Hepatocyte (in vitro differentiated cells): ENCODE data around the gene RAPGEF4. TPM values are rescaled to one million over a fixed set of nuclear protein-coding genes. Genes with fewer than 3 reads are reported as not detected.

Experiments used
- DNase-seq: peaks from one replicate; pipeline ENCODE4 v3.0.0-alpha.2; 2016; ENCODE audit warnings: low spot score
- H2AFZ ChIP-seq: fragments of 200-600 bp; sonication (generic); 2 replicates; pipeline ENCODE4 v1.6.0; 2016; ENCODE audit warnings: antibody characterized with exemption, mild to moderate bottlenecking
- H3K27ac ChIP-seq: fragments of 200-600 bp; sonication (generic); 2 replicates; pipeline ENCODE4 v1.5.1; 2016; ENCODE audit warnings: mild to moderate bottlenecking
- H3K27me3 ChIP-seq: fragments of 200-600 bp; sonication (generic); 2 replicates; pipeline ENCODE4 v1.6.1; 2016
- H3K36me3 ChIP-seq: fragments of 200-600 bp; sonication (generic); replicated peaks from 2 replicates; pipeline ENCODE4 v1.5.1; 2016; ENCODE audit warnings: low read depth; ENCODE audit not compliant: insufficient read depth
- H3K4me1 ChIP-seq: fragments of 200-600 bp; sonication (generic); 2 replicates; pipeline ENCODE4 v1.5.1; 2016; ENCODE audit warnings: mild to moderate bottlenecking, moderate library complexity; ENCODE audit not compliant: insufficient read depth
- H3K4me2 ChIP-seq: fragments of 200-600 bp; sonication (generic); 2 replicates; pipeline ENCODE4 v1.6.0; 2016
- H3K4me3 ChIP-seq: fragments of 200-600 bp; sonication (generic); 2 replicates; pipeline ENCODE4 v1.5.1; 2016; ENCODE audit warnings: mild to moderate bottlenecking
- H3K79me2 ChIP-seq: fragments of 200-600 bp; sonication (generic); 2 replicates; pipeline ENCODE4 v1.6.0; 2017; ENCODE audit warnings: mild to moderate bottlenecking
- H3K9me2 ChIP-seq: fragments of 200-600 bp; sonication (generic); replicated peaks from 2 replicates; pipeline ENCODE4 v1.6.0; 2017; ENCODE audit warnings: mild to moderate bottlenecking; ENCODE audit not compliant: insufficient read depth
- H3K9me3 ChIP-seq: fragments of 200-600 bp; sonication (generic); 2 replicates; pipeline ENCODE4 v1.5.1; 2016; ENCODE audit warnings: low read depth, mild to moderate bottlenecking
- H4K20me1 ChIP-seq: fragments of 200-600 bp; sonication (generic); 2 replicates; pipeline ENCODE4 v1.6.0; 2016; ENCODE audit warnings: mild to moderate bottlenecking; ENCODE audit not compliant: insufficient read depth, poor library complexity, severe bottlenecking
- EZH2 ChIP-seq: fragments of 200-600 bp; sonication (generic); IDR thresholded peaks from 2 replicates; pipeline ENCODE4 v1.6.1; 2016; ENCODE audit warnings: antibody characterized with exemption, mild to moderate bottlenecking, borderline replicate concordance
- EZH2phosphoT487 ChIP-seq: fragments of 200-600 bp; sonication (generic); IDR thresholded peaks from one replicate; pipeline ENCODE4 v1.6.1; 2018; ENCODE audit warnings: antibody characterized with exemption, mild to moderate bottlenecking, low read depth, moderate library complexity; ENCODE audit not compliant: unreplicated experiment, severe bottlenecking
- WGBS: methylation state at CpG from one replicate; pipeline ENCODE4 v1.1.6; 2016; ENCODE audit warnings: low lambda C conversion rate; ENCODE audit errors: missing lambda C conversion rate; 5-methylcytosine and 5-hydroxymethylcytosine counted together
- polyA plus RNA-seq: library from polyadenylated mRNA; unstranded; fragments of >200 nt; fragmentation: Nextera tagmentation; extraction: Ambion mirVana; gene quantifications from 2 replicates; pipeline ENCODE4 v1.2.1, GENCODE V29; 2016
- total RNA-seq: library from RNA; depleted of rRNA; stranded (reverse); fragments of >200 nt; gene quantifications from 2 replicates; pipeline ENCODE4 v1.2.3, GENCODE V29; 2014
- TF ChIP-seq, protein P1 (sequence below): fragments of 200-600 bp; sonication (generic); IDR thresholded peaks from 2 replicates; pipeline ENCODE4 v1.5.1; 2016; ENCODE audit warnings: antibody characterized with exemption, mild to moderate bottlenecking; ENCODE audit not compliant: poor library complexity

RAPGEF4 gene
- total and polyA plus RNA-seq, 2 experiments from 2014 or later = 1.9 to 2.0 TPM

DNA sequence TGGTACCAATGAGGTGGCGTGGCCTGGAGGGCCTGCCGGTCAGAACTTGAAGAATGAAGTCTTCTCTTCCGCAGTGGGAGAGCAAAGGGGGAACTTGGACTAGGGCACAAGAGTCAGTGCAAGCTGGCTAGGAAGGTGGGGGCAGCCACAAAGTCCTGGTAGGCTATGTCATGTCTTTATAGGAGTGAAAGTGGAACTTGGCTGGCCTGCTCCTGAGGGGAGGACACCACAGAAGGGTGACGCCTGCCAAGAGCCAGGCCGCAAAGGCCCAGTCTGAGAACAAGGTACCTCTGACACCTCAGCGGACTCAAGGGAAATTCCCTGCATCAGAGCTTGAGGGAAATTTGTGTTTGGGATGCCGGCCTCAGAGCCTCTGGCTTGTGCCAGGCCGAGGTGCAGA lies 307.8 kb downstream of the RAPGEF4 start:
- H3K4me2 ChIP-seq = no peak overlapping the region
- no peak overlapping the region for H3K27ac ChIP-seq
- no peaks in the 10 kb centered on the region for H3K79me2 ChIP-seq
- no peaks in the 10 kb centered on the region for H3K36me3 ChIP-seq
- H4K20me1 ChIP-seq = no peaks in the 10 kb centered on the region
- 98% methylated on average over 8 of the region's 8 CpGs for WGBS
- peaks cover 19% of the 10 kb centered on the region for H3K4me1 ChIP-seq
- no peaks in the 10 kb centered on the region for H3K27me3 ChIP-seq
- no peaks in the 10 kb centered on the region for H3K9me3 ChIP-seq
- no peak overlapping the region for H2AFZ ChIP-seq
- no peak for DNase-seq
- no peaks in the 10 kb centered on the region for H3K9me2 ChIP-seq
- TF ChIP-seq EZH2 (no peak), EZH2phosphoT487 (no peak)
- TF ChIP-seq, protein P1, sequence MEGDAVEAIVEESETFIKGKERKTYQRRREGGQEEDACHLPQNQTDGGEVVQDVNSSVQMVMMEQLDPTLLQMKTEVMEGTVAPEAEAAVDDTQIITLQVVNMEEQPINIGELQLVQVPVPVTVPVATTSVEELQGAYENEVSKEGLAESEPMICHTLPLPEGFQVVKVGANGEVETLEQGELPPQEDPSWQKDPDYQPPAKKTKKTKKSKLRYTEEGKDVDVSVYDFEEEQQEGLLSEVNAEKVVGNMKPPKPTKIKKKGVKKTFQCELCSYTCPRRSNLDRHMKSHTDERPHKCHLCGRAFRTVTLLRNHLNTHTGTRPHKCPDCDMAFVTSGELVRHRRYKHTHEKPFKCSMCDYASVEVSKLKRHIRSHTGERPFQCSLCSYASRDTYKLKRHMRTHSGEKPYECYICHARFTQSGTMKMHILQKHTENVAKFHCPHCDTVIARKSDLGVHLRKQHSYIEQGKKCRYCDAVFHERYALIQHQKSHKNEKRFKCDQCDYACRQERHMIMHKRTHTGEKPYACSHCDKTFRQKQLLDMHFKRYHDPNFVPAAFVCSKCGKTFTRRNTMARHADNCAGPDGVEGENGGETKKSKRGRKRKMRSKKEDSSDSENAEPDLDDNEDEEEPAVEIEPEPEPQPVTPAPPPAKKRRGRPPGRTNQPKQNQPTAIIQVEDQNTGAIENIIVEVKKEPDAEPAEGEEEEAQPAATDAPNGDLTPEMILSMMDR = no peak
- H3K4me3 ChIP-seq = no peak overlapping the region

DNA sequence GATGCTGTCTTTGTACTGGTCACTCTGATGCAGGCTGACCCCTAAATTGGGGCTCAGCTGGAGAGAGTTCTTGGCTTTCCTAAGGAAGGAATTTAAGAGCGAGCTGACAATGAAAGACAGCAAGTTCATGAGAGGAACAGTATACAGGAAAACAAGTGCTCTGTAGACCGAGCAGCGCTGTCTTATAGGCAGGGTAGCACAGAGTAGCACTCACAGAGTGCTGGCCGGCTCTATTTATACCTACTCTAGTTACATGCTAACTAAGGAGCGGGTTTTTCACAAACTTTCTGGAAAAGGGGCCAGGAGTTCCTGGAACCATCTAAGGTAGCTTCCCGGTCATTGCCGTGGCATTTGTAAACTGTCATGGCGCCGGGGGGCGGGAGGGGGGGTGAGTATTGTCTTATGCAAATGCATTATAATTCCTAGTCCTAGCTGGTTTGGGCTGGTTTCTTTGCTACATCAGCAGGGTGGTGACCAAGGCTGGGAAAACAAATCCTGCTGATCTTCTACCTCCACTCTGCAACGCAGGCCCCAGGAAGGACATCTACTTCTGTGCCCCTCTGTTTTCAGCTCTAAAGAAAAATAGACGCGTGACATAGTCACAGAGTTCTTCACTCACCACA lies 308.4 kb downstream of the RAPGEF4 start:
- 92% methylated on average over 13 of the region's 13 CpGs for WGBS
- no peak overlapping the region for H2AFZ ChIP-seq

DNA sequence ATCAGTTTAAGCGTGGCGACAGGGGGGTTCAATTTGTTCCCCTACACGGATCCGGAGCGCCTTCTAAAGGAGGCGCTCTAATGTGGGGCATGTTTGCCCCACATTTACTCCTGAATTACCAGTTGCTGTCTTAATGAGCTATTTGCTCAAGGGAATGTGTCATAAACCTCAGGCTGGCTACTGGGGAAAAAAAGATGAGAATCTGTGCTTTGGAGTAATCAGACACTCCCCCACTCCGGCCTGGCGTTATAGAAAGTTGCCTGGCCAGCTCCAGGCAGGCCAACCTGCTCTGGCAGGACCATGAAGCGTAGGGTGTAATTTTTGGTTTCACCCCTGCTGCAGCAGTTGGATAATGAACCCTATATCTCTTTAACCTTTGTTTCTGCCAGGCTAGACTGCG lies 309.0 kb downstream of the RAPGEF4 start:
- 73% methylated on average over 10 of the region's 10 CpGs for WGBS
- no peak overlapping the region for H2AFZ ChIP-seq

More for the DNA sequence above, 308.4 kb downstream of the RAPGEF4 start:
- Histone ChIP-seq H3K9me3 (no peaks in the 10 kb centered on the region), H3K4me3 (no peak overlapping the region), H3K27ac (peak overlapping the region; percentile 14), H3K4me2 (no peak overlapping the region), H3K9me2 (no peaks in the 10 kb centered on the region), H4K20me1 (no peaks in the 10 kb centered on the region), H3K79me2 (no peaks in the 10 kb centered on the region), H3K27me3 (no peaks in the 10 kb centered on the region), H3K36me3 (no peaks in the 10 kb centered on the region), H3K4me1 (peaks cover 18% of the 10 kb centered on the region)
- DNase-seq = no peak
- TF ChIP-seq, protein P1 = no peak

More for the DNA sequence above, 309.0 kb downstream of the RAPGEF4 start:
- no peaks in the 10 kb centered on the region for H3K79me2 ChIP-seq
- TF ChIP-seq, protein P1 = no peak
- TF ChIP-seq EZH2phosphoT487 = no peak
- TF ChIP-seq EZH2 = no peak
- no peaks in the 10 kb centered on the region for H3K9me2 ChIP-seq
- H3K27me3 ChIP-seq = no peaks in the 10 kb centered on the region
- H3K27ac ChIP-seq = peak overlapping the region; percentile 14
- H3K4me2 ChIP-seq = no peak overlapping the region
- H4K20me1 ChIP-seq = no peaks in the 10 kb centered on the region
- no peak for DNase-seq
- H3K9me3 ChIP-seq = no peaks in the 10 kb centered on the region
- peaks cover 22% of the 10 kb centered on the region for H3K4me1 ChIP-seq
- H3K36me3 ChIP-seq = no peaks in the 10 kb centered on the region
- H3K4me3 ChIP-seq = no peak overlapping the region
